HepG2 (cell line): ENCODE measurements around the gene CTNNA2. TPM values are rescaled to one million over a fixed set of nuclear protein-coding genes. Genes with fewer than 3 reads are reported as not detected.

Experiments
- ATAC-seq: fragments of 200-7000 bp; cut with Tn5 transposase; 3 replicates; pipeline ENCODE4 v1.9.1; 2020; ENCODE audit warnings: mild to moderate bottlenecking, moderate library complexity
- BruUV-seq: library from RNA; stranded (reverse); fragments of 400-500 nt; replicated peaks from 2 replicates; lab custom pipeline; 2021; lab: Mats Ljungman, UMichigan
- CTCF ChIA-PET: fragments of 300-600 bp; formaldehyde crosslinking; extraction: SDS; loops from one replicate; lab custom pipeline; 2021; ENCODE audit warnings: low total read pairs, inconsistent platforms, low intra/inter-chr PET ratio; lab: Yijun Ruan, JAX
- POLR2A ChIA-PET: fragments of 350-600 bp; sonication (Branson Sonifier 250); formaldehyde crosslinking; loops from one replicate; lab custom pipeline; 2020; ENCODE audit warnings: antibody characterized with exemption, inconsistent platforms; lab: Yijun Ruan, JAX
- DNase-seq: peaks from one replicate; pipeline ENCODE4 v3.0.0-alpha.2; 2015; ENCODE audit warnings: low spot score
- FAIRE-seq: peaks from 3 replicates; lab custom pipeline; 2011; peaks lifted over from hg19 to GRCh38; lab: Jason Lieb, UNC
- H2AFZ ChIP-seq: one replicate; pipeline ENCODE4 v1.6.1; 2011; ENCODE audit warnings: low read length, inconsistent platforms
- H3K27ac ChIP-seq: fragments of 300-600 bp; 3 replicates; pipeline ENCODE4 v1.8.0; 2011; ENCODE audit warnings: mixed run types, mild to moderate bottlenecking, mixed read lengths, low read length, inconsistent platforms; ENCODE audit not compliant: insufficient read depth; ENCODE audit errors: extremely low read length
- H3K27me3 ChIP-seq, 2 experiments: fragments of 200-600 bp in 1 of 2; 2 replicates in 1 of 2; 3 replicates in 1 of 2; pipeline versions ENCODE4 v1.6.0 to v1.8.0; 2011; ENCODE audit warnings: low read length in 2 of 2, mild to moderate bottlenecking in 2 of 2, moderate library complexity in 2 of 2, inconsistent platforms in 1 of 2; ENCODE audit not compliant: insufficient read depth in 2 of 2, control insufficient read depth in 1 of 2
- H3K36me3 ChIP-seq, 2 experiments: fragments of 200-600 bp in 1 of 2; replicated peaks in 1 of 2; 2 replicates in 1 of 2; 3 replicates in 1 of 2; pipeline versions ENCODE4 v1.5.1 to v1.8.0; 2011; ENCODE audit warnings: low read length in 2 of 2, inconsistent platforms in 1 of 2; ENCODE audit not compliant: insufficient read depth in 2 of 2, control insufficient read depth in 1 of 2
- H3K4me1 ChIP-seq: 2 replicates; pipeline ENCODE4 v1.5.1; 2012; ENCODE audit warnings: low read length, inconsistent platforms; ENCODE audit not compliant: insufficient read depth
- H3K4me2 ChIP-seq: 2 replicates; pipeline ENCODE4 v1.6.0; 2011; ENCODE audit warnings: low read depth, low read length, inconsistent platforms
- H3K4me3 ChIP-seq, 3 experiments: fragments of 200-600 bp in 1 of 3; sonication (generic), shearing (Covaris generic) in 1 of 3; replicated peaks in 1 of 3; 2 replicates each; pipeline ENCODE4 v1.5.1; 2011 to 2016; ENCODE audit warnings: low read length in 3 of 3, inconsistent platforms in 2 of 3, low read depth in 2 of 3, mild to moderate bottlenecking in 2 of 3, control low read depth in 1 of 3, mixed read lengths in 1 of 3; ENCODE audit not compliant: insufficient read depth in 1 of 3
- H3K79me2 ChIP-seq: one replicate; pipeline ENCODE4 v1.6.1; 2011; ENCODE audit warnings: low read length, inconsistent platforms; ENCODE audit not compliant: insufficient read depth
- H3K9ac ChIP-seq: 2 replicates; pipeline ENCODE4 v1.6.0; 2011; ENCODE audit warnings: mild to moderate bottlenecking, low read depth, low read length, inconsistent platforms; ENCODE audit not compliant: insufficient read depth
- H3K9me3 ChIP-seq: 2 replicates; pipeline ENCODE4 v1.5.1; 2012; ENCODE audit warnings: mild to moderate bottlenecking, low read length
- H4K20me1 ChIP-seq: 2 replicates; pipeline ENCODE4 v1.6.0; 2011; ENCODE audit warnings: inconsistent platforms, mild to moderate bottlenecking, low read length, moderate library complexity; ENCODE audit not compliant: insufficient read depth
- ARHGAP35 ChIP-seq: sonication (generic); formaldehyde crosslinking; IDR thresholded peaks from 2 replicates; pipeline ENCODE4 v1.9.0; 2022; ENCODE audit warnings: mild to moderate bottlenecking, inconsistent platforms, moderate library complexity, missing genetic modification reagents, borderline replicate concordance
- JUNB ChIP-seq: sonication (generic); formaldehyde crosslinking; IDR thresholded peaks from 2 replicates; pipeline ENCODE4 v1.8.0; 2022; ENCODE audit warnings: missing genetic modification reagents, mild to moderate bottlenecking, borderline replicate concordance
- MED1 ChIP-seq: sonication (generic); formaldehyde crosslinking; IDR thresholded peaks from 2 replicates; pipeline ENCODE4 v1.4.0; 2020; ENCODE audit warnings: missing genetic modification reagents
- NR2F6 ChIP-seq, 2 experiments: IDR thresholded peaks; 2 replicates each; pipeline ENCODE4 v1.6.1; 2016; ENCODE audit warnings: antibody characterized with exemption in 1 of 2, mild to moderate bottlenecking in 1 of 2
- PITX1 ChIP-seq: sonication (generic); formaldehyde crosslinking; IDR thresholded peaks from 2 replicates; pipeline ENCODE4 v1.5.1; 2020; ENCODE audit warnings: mild to moderate bottlenecking, missing genetic modification reagents
- PREB ChIP-seq: sonication (generic); formaldehyde crosslinking; IDR thresholded peaks from 2 replicates; pipeline ENCODE4 v1.4.0; 2020; ENCODE audit warnings: missing genetic modification reagents
- ZFP1 ChIP-seq: IDR thresholded peaks from 2 replicates; pipeline ENCODE4 v1.6.1; 2016
- ZNF33B ChIP-seq: sonication (generic); formaldehyde crosslinking; IDR thresholded peaks from 2 replicates; pipeline ENCODE4 v1.5.1; 2020; ENCODE audit warnings: mild to moderate bottlenecking, missing genetic modification reagents
- ZNF496 ChIP-seq: sonication (generic); formaldehyde crosslinking; IDR thresholded peaks from 2 replicates; pipeline ENCODE4 v1.8.1; 2023; ENCODE audit warnings: mild to moderate bottlenecking, moderate library complexity, missing genetic modification reagents; ENCODE audit not compliant: insufficient replicate concordance
- ZNF557 ChIP-seq: sonication (generic); formaldehyde crosslinking; IDR thresholded peaks from 2 replicates; pipeline ENCODE4 v1.4.0; 2020; ENCODE audit warnings: missing genetic modification reagents
- WGBS: methylation state at CpG from one replicate; pipeline ENCODE4 v1.1.6; 2017; ENCODE audit warnings: low lambda C conversion rate; 5-methylcytosine and 5-hydroxymethylcytosine counted together
- in situ Hi-C: cut with HindIII; loops from 2 replicates; pipeline ENCODE4 v1.10.0; 2017; ENCODE audit warnings: low pct_unique_long_range_greater_than_20kb; ENCODE audit not compliant: extremely low pct_ligation_motif_present
- intact Hi-C: fragments of 100-400 bp; cut with micrococcal nuclease; formaldehyde crosslinking; loops from one replicate; pipeline ENCODE4 v1.10.0; 2022; ENCODE audit not compliant: unreplicated experiment
- polyA plus RNA-seq, 8 experiments: library from polyadenylated mRNA; depleted of rRNA in 3 of 8; stranded (reverse) in 7 of 8; unstranded in 1 of 8; fragments of >200 nt; fragmentation: Illumina TruSeq in 4 of 8; extraction: Trizol in 4 of 8; gene quantifications; 2 replicates each; pipeline versions ENCODE4 v1.2.1 to v1.2.3, GENCODE V29; 2011 to 2016; ENCODE audit warnings: low read depth in 4 of 8, missing spikeins in 1 of 8, mixed read lengths in 1 of 8; ENCODE audit not compliant: insufficient read depth in 1 of 8
- total RNA-seq, 5 experiments: library from RNA; depleted of rRNA; stranded (reverse); fragments of >200 nt; fragmentation: Illumina TruSeq; extraction: Trizol; gene quantifications; 2 replicates each; pipeline ENCODE4 v1.2.3, GENCODE V29; 2016; ENCODE audit warnings: low read depth in 1 of 5
- TF ChIP-seq, protein P1 (sequence below): sonication (generic); formaldehyde crosslinking; IDR thresholded peaks from 2 replicates; pipeline ENCODE4 v1.4.0; 2020; ENCODE audit warnings: mild to moderate bottlenecking, missing genetic modification reagents
- TF ChIP-seq, protein P2 (sequence below): sonication (generic); formaldehyde crosslinking; IDR thresholded peaks from 2 replicates; pipeline ENCODE4 v1.8.0; 2022; ENCODE audit warnings: missing genetic modification reagents, mild to moderate bottlenecking, inconsistent platforms, borderline replicate concordance

CTNNA2 gene
- total and polyA plus RNA-seq, 2 of the 13 experiments (the other 11 are each of a cell fraction or from before 2014, with no cell fraction given): not detected

DNA sequence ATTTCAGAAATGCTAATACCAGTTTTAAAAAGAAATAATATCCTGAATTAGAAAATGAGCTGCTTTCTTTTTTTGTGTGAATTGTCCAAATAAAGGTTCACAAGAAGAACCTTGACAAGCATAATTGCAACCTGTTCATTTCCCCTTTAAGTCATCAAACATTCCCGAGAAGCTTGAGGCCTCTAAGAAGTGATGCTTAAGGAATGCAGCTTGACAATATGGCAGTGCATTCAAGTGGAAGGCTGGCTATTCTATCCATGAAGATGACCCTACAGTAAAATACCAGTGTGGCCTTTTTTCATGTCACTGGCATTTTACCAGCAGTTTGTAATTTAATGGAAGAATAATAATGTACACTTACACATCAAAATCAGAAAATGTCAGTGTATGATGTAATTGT lies 216.7 kb downstream of the CTNNA2 start:
- no peaks in the 10 kb centered on the region for H3K4me1 ChIP-seq
- TF ChIP-seq ZFP1 (CRISPR knock-in tag): no peak
- TF ChIP-seq ZNF557 (CRISPR knock-in tag): no peak
- TF ChIP-seq MED1 (CRISPR knock-in tag): no peak
- TF ChIP-seq ARHGAP35 (CRISPR knock-in tag): no peak
- TF ChIP-seq, protein P1, sequence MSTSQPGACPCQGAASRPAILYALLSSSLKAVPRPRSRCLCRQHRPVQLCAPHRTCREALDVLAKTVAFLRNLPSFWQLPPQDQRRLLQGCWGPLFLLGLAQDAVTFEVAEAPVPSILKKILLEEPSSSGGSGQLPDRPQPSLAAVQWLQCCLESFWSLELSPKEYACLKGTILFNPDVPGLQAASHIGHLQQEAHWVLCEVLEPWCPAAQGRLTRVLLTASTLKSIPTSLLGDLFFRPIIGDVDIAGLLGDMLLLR (CRISPR knock-in tag): no peak
- TF ChIP-seq PITX1: no peak
- no peak for TF ChIP-seq JUNB
- no peak for TF ChIP-seq ZNF33B
- no peak for TF ChIP-seq PREB (CRISPR knock-in tag)
- TF ChIP-seq ZNF496 (CRISPR knock-in tag): no peak
- TF ChIP-seq NR2F6 (IDR thresholded peaks at IDR 0.05): no peak
- TF ChIP-seq NR2F6 (CRISPR knock-in tag; IDR thresholded peaks at IDR 0.05): no peak
- TF ChIP-seq, protein P2, sequence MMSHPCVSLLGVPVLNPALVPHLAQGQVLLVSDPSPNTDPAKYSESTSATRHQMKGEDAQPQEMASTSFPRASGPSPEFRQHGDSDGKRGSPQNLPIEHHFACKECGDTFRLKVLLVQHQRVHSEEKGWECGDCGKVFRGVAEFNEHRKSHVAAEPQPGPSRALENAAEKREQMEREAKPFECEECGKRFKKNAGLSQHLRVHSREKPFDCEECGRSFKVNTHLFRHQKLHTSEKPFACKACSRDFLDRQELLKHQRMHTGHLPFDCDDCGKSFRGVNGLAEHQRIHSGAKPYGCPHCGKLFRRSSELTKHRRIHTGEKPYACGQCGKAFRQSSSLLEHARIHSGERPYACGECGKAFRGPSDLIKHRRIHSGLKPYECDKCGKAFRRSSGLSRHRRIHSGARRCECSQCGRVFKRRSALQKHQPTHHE (CRISPR knock-in tag): no peak
- 3% methylated on average over 1 of the region's 1 CpG for WGBS
- no peaks in the 10 kb centered on the region for H3K9me3 ChIP-seq
- H3K36me3 ChIP-seq: no peaks in the 10 kb centered on the region
- no peak for ATAC-seq
- no peaks in the 10 kb centered on the region for H3K79me2 ChIP-seq
- H3K4me2 ChIP-seq: no peak overlapping the region
- H3K27ac ChIP-seq: no peak overlapping the region
- CTCF ChIA-PET: no interaction called here
- no peak overlapping the region for H3K9ac ChIP-seq
- no peak for DNase-seq
- in situ Hi-C loops: no loop called here
- H2AFZ ChIP-seq: no peak overlapping the region
- intact Hi-C loops: no loop called here
- POLR2A ChIA-PET: no interaction called here
- no peaks in the 10 kb centered on the region for H3K27me3 ChIP-seq
- no peak overlapping the region for H3K4me3 ChIP-seq
- BruUV-seq: no TSS peak
- no peak for FAIRE-seq
- no peaks in the 10 kb centered on the region for H4K20me1 ChIP-seq
